ENCODE measurements around the gene KATNB1.

The KATNB1 gene

GRCh38 chr16:57758331-57759117, 23.0 kb downstream of the KATNB1 start:
- DNase-seq, result no peak
- Histone ChIP-seq H3K4me3 (ENCODE audit: low read depth, low read length) (no peak overlapping the region), H3K36me3 (peaks cover 44% of the 10 kb centered on the region), H3K27me3 (ENCODE audit: insufficient read depth, low read depth, severe bottlenecking) (no peaks in the 10 kb centered on the region), H3K9me3 (ENCODE audit: severe bottlenecking) (no peaks in the 10 kb centered on the region), H3K27ac (no peak overlapping the region)
- TF ChIP-seq CTCF (IDR thresholded peaks at IDR 0.05; ENCODE audit: low read depth, low read length), result no peak

GRCh38 chr16:57759131-57759530, 23.6 kb downstream of the KATNB1 start:
- Histone ChIP-seq H3K4me3 (ENCODE audit: low read depth, low read length) (no peak overlapping the region), H3K27me3 (ENCODE audit: insufficient read depth, low read depth, severe bottlenecking) (no peaks in the 10 kb centered on the region), H3K36me3 (peaks cover 39% of the 10 kb centered on the region), H3K27ac (no peak overlapping the region), H3K9me3 (ENCODE audit: severe bottlenecking) (no peaks in the 10 kb centered on the region)
- no peak for TF ChIP-seq CTCF (IDR thresholded peaks at IDR 0.05; ENCODE audit: low read depth, low read length)
- DNase-seq, result no peak

GRCh38 chr16:57759541-57760356, 24.2 kb downstream of the KATNB1 start:
- Histone ChIP-seq H3K27me3 (ENCODE audit: insufficient read depth, low read depth, severe bottlenecking) (no peaks in the 10 kb centered on the region), H3K27ac (no peak overlapping the region), H3K36me3 (peaks cover 35% of the 10 kb centered on the region), H3K9me3 (ENCODE audit: severe bottlenecking) (no peaks in the 10 kb centered on the region), H3K4me3 (ENCODE audit: low read depth, low read length) (no peak overlapping the region)
- DNase-seq, result no peak
- TF ChIP-seq CTCF (IDR thresholded peaks at IDR 0.05; ENCODE audit: low read depth, low read length), result no peak

GRCh38 chr16:57760357-57761160, 25.0 kb downstream of the KATNB1 start:
- 0 out of 2 replicates have a peak, but pooled peaks have one; percentile 11 for TF ChIP-seq CTCF (IDR thresholded peaks at IDR 0.05; ENCODE audit: low read depth, low read length)
- H3K4me3 ChIP-seq (ENCODE audit: low read depth, low read length), result no peak overlapping the region
- no peak for DNase-seq
- no peaks in the 10 kb centered on the region for H3K27me3 ChIP-seq (ENCODE audit: insufficient read depth, low read depth, severe bottlenecking)
- H3K9me3 ChIP-seq (ENCODE audit: severe bottlenecking), result no peaks in the 10 kb centered on the region
- H3K27ac ChIP-seq, result no peak overlapping the region
- peaks cover 27% of the 10 kb centered on the region for H3K36me3 ChIP-seq

GRCh38 chr16:57761301-57761700, 25.7 kb downstream of the KATNB1 start:
- no peak overlapping the region for H3K4me3 ChIP-seq (ENCODE audit: low read depth, low read length)
- H3K27me3 ChIP-seq (ENCODE audit: insufficient read depth, low read depth, severe bottlenecking), result no peaks in the 10 kb centered on the region
- DNase-seq, result no peak
- H3K9me3 ChIP-seq (ENCODE audit: severe bottlenecking), result no peaks in the 10 kb centered on the region
- TF ChIP-seq CTCF (IDR thresholded peaks at IDR 0.05; ENCODE audit: low read depth, low read length), result no peak
- H3K27ac ChIP-seq, result no peak overlapping the region
- peaks cover 20% of the 10 kb centered on the region for H3K36me3 ChIP-seq
